ENCODE measurements around the gene SMIM13. TPM values are rescaled to one million over a fixed set of nuclear protein-coding genes. Genes with fewer than 3 reads are reported as not detected.

Gene SMIM13
- total and polyA plus RNA-seq, 4 donors, result 2.5 to 9.8 (median 7.4) TPM

DNA sequence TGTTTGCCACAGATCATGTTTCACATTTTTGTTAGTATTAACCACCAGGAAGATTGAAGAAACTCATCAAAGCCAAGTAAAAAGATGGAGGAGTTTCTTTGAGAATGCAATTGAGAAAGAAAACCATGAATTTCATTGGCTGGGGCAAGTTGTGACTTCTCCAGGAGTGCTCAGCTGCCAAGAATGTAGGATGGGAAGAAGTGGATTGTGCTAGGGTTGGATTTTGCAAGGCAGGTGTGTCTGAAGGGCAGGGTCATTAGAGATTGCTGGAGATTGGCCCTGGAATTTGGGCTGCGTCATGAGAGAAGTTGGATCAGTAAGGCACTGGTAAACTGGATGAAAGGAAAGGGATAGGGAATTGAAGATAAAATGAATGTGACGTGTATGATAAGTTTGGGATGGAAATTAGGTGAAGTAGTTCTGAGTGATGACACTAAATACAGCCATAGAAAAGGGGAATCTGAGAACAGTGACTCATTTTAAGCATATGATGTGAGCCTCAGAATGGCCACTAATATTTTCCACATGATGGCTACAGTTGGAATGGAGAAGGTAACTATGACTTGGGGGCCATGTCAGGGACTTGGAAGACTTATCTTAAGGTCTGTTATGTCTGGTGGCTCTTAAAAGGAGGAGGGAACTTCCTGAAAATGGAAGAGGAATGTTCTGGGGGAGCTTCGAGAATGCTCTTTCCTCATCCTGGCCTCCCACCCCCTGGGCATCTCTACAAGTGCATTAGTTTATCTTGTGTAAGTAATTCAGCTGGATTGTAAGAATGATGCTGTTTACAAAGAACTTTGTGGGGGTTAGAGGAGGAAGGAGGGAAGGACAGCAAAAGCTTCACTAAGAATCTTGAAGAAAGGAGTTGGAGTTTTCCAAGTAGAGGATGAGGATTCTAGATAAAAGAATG is 45.7 kb downstream of the SMIM13 start:
- H3K9me3 ChIP-seq (ENCODE audit: control insufficient read depth, low read length), result no peaks in the 10 kb centered on the region
- no peak overlapping the region for H3K27ac ChIP-seq (ENCODE audit: low read depth in 1 of 2, low read length in 2 of 2)
- H3K4me1 ChIP-seq (ENCODE audit: control insufficient read depth in 1 of 2, insufficient read depth in 2 of 2, low read length in 2 of 2), result no peaks in the 10 kb centered on the region
- ATAC-seq (ENCODE audit: low FRiP score) (no peak), DNase-seq (no peak)
- no peak overlapping the region for H3K4me3 ChIP-seq (ENCODE audit: low read length in 2 of 2)
- WGBS, 2 donors, result 93 to 96% methylated on average over 3 of the region's 3 CpGs
- H3K27me3 ChIP-seq (ENCODE audit: control insufficient read depth in 1 of 2, insufficient read depth in 2 of 2, low read length in 1 of 2), result no peaks in the 10 kb centered on the region
- peaks cover 0 to 5% of the 10 kb centered on the region in 2 donors for H3K36me3 ChIP-seq (ENCODE audit: control insufficient read depth in 1 of 2, insufficient read depth in 2 of 2, low read length in 1 of 2)
- intact Hi-C loops (cut with DNase I), result no loop called here

DNA sequence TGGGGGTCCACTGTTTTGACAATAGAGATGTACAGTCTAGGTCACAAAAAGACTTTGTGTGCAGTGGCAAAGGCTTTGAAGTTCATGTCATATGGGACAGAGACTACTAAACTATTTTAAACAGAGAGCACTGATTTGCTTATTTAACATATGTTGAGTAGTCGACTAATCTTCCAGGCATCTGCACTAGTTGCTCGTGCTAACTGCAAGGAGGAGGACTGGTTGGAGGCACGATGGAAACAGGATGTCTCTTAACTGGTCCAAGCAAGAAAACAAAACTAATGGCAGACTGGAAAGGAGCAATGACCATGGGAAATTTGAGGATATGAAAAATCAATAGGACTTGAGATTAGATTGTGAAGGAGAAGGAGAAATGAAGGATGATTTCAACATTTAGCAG is 46.4 kb downstream of the SMIM13 start:
- no peaks in the 10 kb centered on the region for H3K4me1 ChIP-seq (ENCODE audit: control insufficient read depth in 1 of 2, insufficient read depth in 2 of 2, low read length in 2 of 2)
- intact Hi-C loops (cut with DNase I), result loop anchor here (5.0 kb wide), 1 partner anchor 437 kb away; no protein-coding TSS in a partner anchor
- WGBS, 2 donors, result 68 to 80% methylated on average over 3 of the region's 3 CpGs

DNA sequence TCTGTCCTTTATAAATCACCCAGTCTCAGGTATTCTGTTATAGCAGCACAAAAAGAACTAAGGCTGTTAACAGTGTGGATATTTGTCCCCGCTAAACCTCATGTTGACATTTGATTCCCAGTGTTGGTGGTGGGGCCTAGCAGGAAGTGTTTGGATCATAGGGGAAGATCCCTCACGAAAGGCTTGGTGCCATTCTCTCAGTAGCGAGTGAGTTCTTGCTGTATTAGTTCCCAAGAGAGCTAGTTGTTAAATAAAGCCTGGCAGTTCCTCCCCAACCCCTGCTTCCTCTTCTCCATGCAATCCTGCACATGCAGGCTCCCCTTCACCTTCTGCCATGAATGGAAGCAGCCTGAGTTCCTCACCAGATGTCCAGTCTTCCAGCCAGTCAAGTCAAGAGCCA is 47.7 kb downstream of the SMIM13 start:
- intact Hi-C loops (cut with DNase I), result loop anchor here (5.0 kb wide), 1 partner anchor 436 kb away; no protein-coding TSS in a partner anchor
- Histone ChIP-seq H3K27me3 (ENCODE audit: control insufficient read depth in 1 of 2, insufficient read depth in 2 of 2, low read length in 1 of 2) (no peaks in the 10 kb centered on the region), H3K36me3 (ENCODE audit: control insufficient read depth in 1 of 2, insufficient read depth in 2 of 2, low read length in 1 of 2) (no peaks in the 10 kb centered on the region), H3K9me3 (ENCODE audit: control insufficient read depth, low read length) (no peaks in the 10 kb centered on the region), H3K27ac (ENCODE audit: low read depth in 1 of 2, low read length in 2 of 2) (no peak overlapping the region), H3K4me3 (ENCODE audit: low read length in 2 of 2) (no peak overlapping the region), H3K4me1 (ENCODE audit: control insufficient read depth in 1 of 2, insufficient read depth in 2 of 2, low read length in 2 of 2) (no peaks in the 10 kb centered on the region)
- 83 to 91% methylated on average over 3 of the region's 3 CpGs for WGBS, 2 donors
- no peak for ATAC-seq (ENCODE audit: low FRiP score)
- no peak for DNase-seq

More for the DNA sequence above, 46.4 kb downstream of the SMIM13 start:
- DNase-seq, result no peak
- ATAC-seq (ENCODE audit: low FRiP score), result no peak
- Histone ChIP-seq H3K27ac (ENCODE audit: low read depth in 1 of 2, low read length in 2 of 2) (no peak overlapping the region), H3K36me3 (ENCODE audit: control insufficient read depth in 1 of 2, insufficient read depth in 2 of 2, low read length in 1 of 2) (peaks cover 0 to 4% of the 10 kb centered on the region in 2 donors), H3K27me3 (ENCODE audit: control insufficient read depth in 1 of 2, insufficient read depth in 2 of 2, low read length in 1 of 2) (no peaks in the 10 kb centered on the region), H3K9me3 (ENCODE audit: control insufficient read depth, low read length) (no peaks in the 10 kb centered on the region), H3K4me3 (ENCODE audit: low read length in 2 of 2) (no peak overlapping the region)

- no peaks in the 10 kb centered on the region for H3K9me3 ChIP-seq (ENCODE audit: control insufficient read depth, low read length)
- DNase-seq (no peak), ATAC-seq (ENCODE audit: low FRiP score) (no peak)
- H3K27me3 ChIP-seq (ENCODE audit: control insufficient read depth in 1 of 2, insufficient read depth in 2 of 2, low read length in 1 of 2), result no peaks in the 10 kb centered on the region
- WGBS, 2 donors, result 94 to 96% methylated on average over 8 of the region's 8 CpGs
- no peak overlapping the region for H3K4me3 ChIP-seq (ENCODE audit: low read length in 2 of 2)
- H3K36me3 ChIP-seq (ENCODE audit: control insufficient read depth in 1 of 2, insufficient read depth in 2 of 2, low read length in 1 of 2), result no peaks in the 10 kb centered on the region
- no peaks in the 10 kb centered on the region for H3K4me1 ChIP-seq (ENCODE audit: control insufficient read depth in 1 of 2, insufficient read depth in 2 of 2, low read length in 2 of 2)
- H3K27ac ChIP-seq (ENCODE audit: low read depth in 1 of 2, low read length in 2 of 2), result no peak overlapping the region
- intact Hi-C loops (cut with DNase I), result loop anchor here (5.0 kb wide), 1 partner anchor 435 kb away; no protein-coding TSS in a partner anchor
These were observed 48.8 kb downstream of the SMIM13 start for GRCh38 chr6:11142296-11143027.

- no peaks in the 10 kb centered on the region for H3K4me1 ChIP-seq (ENCODE audit: control insufficient read depth in 1 of 2, insufficient read depth in 2 of 2, low read length in 2 of 2)
- H3K4me3 ChIP-seq (ENCODE audit: low read length in 2 of 2), result no peak overlapping the region
- intact Hi-C loops (cut with DNase I), result loop anchor here (1.0 to 5.0 kb wide), 2 partner anchors 353 to 434 kb away; no protein-coding TSS in a partner anchor
- no peak overlapping the region for H3K27ac ChIP-seq (ENCODE audit: low read depth in 1 of 2, low read length in 2 of 2)
- no peaks in the 10 kb centered on the region for H3K36me3 ChIP-seq (ENCODE audit: control insufficient read depth in 1 of 2, insufficient read depth in 2 of 2, low read length in 1 of 2)
- WGBS, 2 donors, result 90 to 94% methylated on average over 10 of the region's 10 CpGs
- ATAC-seq (ENCODE audit: low FRiP score), result no peak
- H3K9me3 ChIP-seq (ENCODE audit: control insufficient read depth, low read length), result no peaks in the 10 kb centered on the region
- peak; percentile 81 to 84 for DNase-seq
- H3K27me3 ChIP-seq (ENCODE audit: control insufficient read depth in 1 of 2, insufficient read depth in 2 of 2, low read length in 1 of 2), result no peaks in the 10 kb centered on the region
These were observed 50.0 kb downstream of the SMIM13 start for GRCh38 chr6:11143394-11144371.

- no peaks in the 10 kb centered on the region for H3K27me3 ChIP-seq (ENCODE audit: control insufficient read depth in 1 of 2, insufficient read depth in 2 of 2, low read length in 1 of 2)
- H3K36me3 ChIP-seq (ENCODE audit: control insufficient read depth in 1 of 2, insufficient read depth in 2 of 2, low read length in 1 of 2), result no peaks in the 10 kb centered on the region
- no peaks in the 10 kb centered on the region for H3K4me1 ChIP-seq (ENCODE audit: control insufficient read depth in 1 of 2, insufficient read depth in 2 of 2, low read length in 2 of 2)
- H3K4me3 ChIP-seq (ENCODE audit: low read length in 2 of 2), result no peak overlapping the region
- DNase-seq (peak; percentile 85 to 91), ATAC-seq (ENCODE audit: low FRiP score) (peak; percentile 89)
- 14 to 20% methylated on average over 6 of the region's 6 CpGs for WGBS, 2 donors
- H3K27ac ChIP-seq (ENCODE audit: low read depth in 1 of 2, low read length in 2 of 2), result no peak overlapping the region
- intact Hi-C loops (cut with DNase I), result loop anchor here (1.0 to 5.0 kb wide), 2 partner anchors 352 to 433 kb away; no protein-coding TSS in a partner anchor
- H3K9me3 ChIP-seq (ENCODE audit: control insufficient read depth, low read length), result no peaks in the 10 kb centered on the region
These were observed 50.8 kb downstream of the SMIM13 start for GRCh38 chr6:11144393-11144851.

DNA sequence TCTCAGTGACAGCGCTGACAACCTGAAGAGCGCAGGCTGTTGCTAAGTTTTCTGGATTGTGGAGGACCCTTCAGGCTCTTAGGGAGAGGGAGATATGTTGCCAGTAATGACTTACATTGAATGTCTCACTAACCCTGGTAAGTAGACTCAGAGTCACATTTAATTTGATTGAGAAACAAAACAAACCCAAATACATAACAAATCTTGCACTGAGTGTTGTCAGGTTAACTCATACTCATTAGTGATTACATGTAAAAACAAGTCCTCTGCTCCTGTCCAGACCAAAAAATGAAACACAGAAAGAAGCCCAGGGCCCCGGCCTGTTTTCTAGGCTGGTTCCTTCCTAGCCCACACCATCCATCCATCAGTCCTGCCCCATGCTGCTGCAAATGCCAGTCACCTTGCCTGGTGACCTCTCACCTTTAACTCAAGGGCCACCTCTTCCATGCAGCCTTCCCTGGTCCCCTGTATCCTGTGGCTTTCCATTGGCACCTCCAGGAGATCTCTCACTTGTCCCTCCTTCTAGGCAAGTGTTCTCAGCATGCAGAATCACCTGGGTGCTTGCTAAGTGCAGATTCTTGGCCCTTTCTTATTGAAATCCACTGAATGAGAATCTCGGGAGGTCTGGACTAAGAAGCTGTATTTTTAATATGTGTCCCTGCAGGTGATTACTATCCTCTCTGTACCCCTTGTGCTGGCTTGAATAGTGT is 52.6 kb downstream of the SMIM13 start:
- Histone ChIP-seq H3K4me3 (ENCODE audit: low read length in 2 of 2) (no peak overlapping the region), H3K4me1 (ENCODE audit: control insufficient read depth in 1 of 2, insufficient read depth in 2 of 2, low read length in 2 of 2) (no peaks in the 10 kb centered on the region), H3K36me3 (ENCODE audit: control insufficient read depth in 1 of 2, insufficient read depth in 2 of 2, low read length in 1 of 2) (no peaks in the 10 kb centered on the region), H3K9me3 (ENCODE audit: control insufficient read depth, low read length) (no peaks in the 10 kb centered on the region), H3K27ac (ENCODE audit: low read depth in 1 of 2, low read length in 2 of 2) (no peak overlapping the region), H3K27me3 (ENCODE audit: control insufficient read depth in 1 of 2, insufficient read depth in 2 of 2, low read length in 1 of 2) (no peaks in the 10 kb centered on the region)
- 96% methylated on average over 4 of the region's 4 CpGs for whole genome bisulfite sequencing, 2 donors
- no peak for DNase-seq
- no peak for ATAC-seq (ENCODE audit: low FRiP score)
- intact Hi-C loops (cut with DNase I), result no loop called here

Data from aorta (tissue), 5 donors.